ENCODE data around the gene SESN1. TPM values are rescaled to one million over a fixed set of nuclear protein-coding genes. Genes with fewer than 3 reads are reported as not detected.

SESN1 gene
- total RNA-seq, 4 donors from 2014 or later, result 50.7 to 80.9 (median 61.8) TPM

DNA sequence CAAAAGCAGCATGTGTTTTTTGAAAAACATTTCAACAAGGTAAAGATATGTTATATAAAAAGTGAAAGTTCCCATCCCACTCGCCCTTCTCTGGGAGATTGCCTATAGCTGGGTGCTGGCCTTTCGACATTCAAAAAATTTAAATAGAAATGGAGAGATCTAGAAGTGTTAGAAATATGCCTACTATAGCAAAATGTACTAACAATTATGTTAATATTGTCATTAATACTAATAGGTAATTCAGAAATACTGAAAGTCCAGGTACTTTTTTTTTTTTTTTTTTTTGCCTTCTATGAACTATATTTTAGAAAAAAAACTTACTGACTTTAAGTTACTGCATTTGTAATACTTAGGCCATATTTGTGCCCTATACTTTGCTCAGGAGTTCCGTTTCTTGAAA lies 87.1 kb downstream of the SESN1 start:
- Histone ChIP-seq H3K36me3 (no peaks in the 10 kb centered on the region), H3K27me3 (no peaks in the 10 kb centered on the region), H3K27ac (replicated peaks in 1 of 4) (peak overlapping the region; percentile 97), H3K4me3 (peak overlapping the region; percentile 88 to 95 (median 92)), H3K9me3 (no peaks in the 10 kb centered on the region), H3K4me1 (peaks cover 37 to 83% (median 64%) of the 10 kb centered on the region in 4 donors)
- intact Hi-C loops (cut with DNase I), result loop anchor here (5.0 to 10.0 kb wide), 3 partner anchors 65 to 453 kb away; partner anchors contain the start of gene CD164
- TF ChIP-seq EP300 (IDR thresholded peaks at IDR 0.05) (no peak), POLR2AphosphoS5 (IDR thresholded peaks at IDR 0.05) (no peak), POLR2A (IDR thresholded peaks at IDR 0.05; ENCODE audit: low read depth) (no peak)
- TF ChIP-seq, protein P1, sequence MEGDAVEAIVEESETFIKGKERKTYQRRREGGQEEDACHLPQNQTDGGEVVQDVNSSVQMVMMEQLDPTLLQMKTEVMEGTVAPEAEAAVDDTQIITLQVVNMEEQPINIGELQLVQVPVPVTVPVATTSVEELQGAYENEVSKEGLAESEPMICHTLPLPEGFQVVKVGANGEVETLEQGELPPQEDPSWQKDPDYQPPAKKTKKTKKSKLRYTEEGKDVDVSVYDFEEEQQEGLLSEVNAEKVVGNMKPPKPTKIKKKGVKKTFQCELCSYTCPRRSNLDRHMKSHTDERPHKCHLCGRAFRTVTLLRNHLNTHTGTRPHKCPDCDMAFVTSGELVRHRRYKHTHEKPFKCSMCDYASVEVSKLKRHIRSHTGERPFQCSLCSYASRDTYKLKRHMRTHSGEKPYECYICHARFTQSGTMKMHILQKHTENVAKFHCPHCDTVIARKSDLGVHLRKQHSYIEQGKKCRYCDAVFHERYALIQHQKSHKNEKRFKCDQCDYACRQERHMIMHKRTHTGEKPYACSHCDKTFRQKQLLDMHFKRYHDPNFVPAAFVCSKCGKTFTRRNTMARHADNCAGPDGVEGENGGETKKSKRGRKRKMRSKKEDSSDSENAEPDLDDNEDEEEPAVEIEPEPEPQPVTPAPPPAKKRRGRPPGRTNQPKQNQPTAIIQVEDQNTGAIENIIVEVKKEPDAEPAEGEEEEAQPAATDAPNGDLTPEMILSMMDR (IDR thresholded peaks at IDR 0.05), result no peak
- 90% methylated on average over 3 of the region's 3 CpGs for WGBS
- no peak for DNase-seq (ENCODE audit: extremely low spot score)

DNA sequence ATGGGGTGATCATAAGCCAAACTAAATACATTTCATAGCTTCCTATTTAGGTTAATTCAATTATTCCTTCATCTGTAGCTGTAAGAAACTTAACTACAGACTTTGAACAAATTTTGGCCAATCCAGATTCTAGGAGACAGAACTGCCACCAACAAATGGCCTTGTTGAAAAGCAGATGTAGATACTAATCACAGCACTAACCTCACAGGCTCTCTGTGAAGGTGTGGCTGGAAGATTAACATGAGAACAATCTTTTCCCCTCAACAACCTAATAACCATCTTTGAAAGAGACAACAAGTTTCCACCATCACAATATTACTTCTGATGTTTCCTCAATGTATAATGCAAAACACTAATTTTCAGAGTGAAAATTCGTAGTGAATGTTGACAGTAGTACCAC lies 87.8 kb downstream of the SESN1 start:
- H3K4me3 ChIP-seq, result peak overlapping the region; percentile 88 to 95 (median 92)
- no peak for DNase-seq (ENCODE audit: extremely low spot score)
- TF ChIP-seq POLR2AphosphoS5 (IDR thresholded peaks at IDR 0.05) (no peak), EP300 (IDR thresholded peaks at IDR 0.05) (no peak), POLR2A (IDR thresholded peaks at IDR 0.05; ENCODE audit: low read depth) (no peak)
- TF ChIP-seq, protein P1 (IDR thresholded peaks at IDR 0.05), result no peak
- no peaks in the 10 kb centered on the region for H3K36me3 ChIP-seq
- no peaks in the 10 kb centered on the region for H3K9me3 ChIP-seq
- H3K27me3 ChIP-seq, result no peaks in the 10 kb centered on the region
- peak overlapping the region in 2 of 4 donors; percentile 97 for H3K27ac ChIP-seq (replicated peaks in 1 of 4)
- intact Hi-C loops (cut with DNase I), result loop anchor here (5.0 to 10.0 kb wide), 3 partner anchors 65 to 452 kb away; partner anchors contain the start of gene CD164
- peaks cover 44 to 82% (median 71%) of the 10 kb centered on the region in 4 donors for H3K4me1 ChIP-seq
- WGBS, result 64% methylated on average over 1 of the region's 1 CpG

DNA sequence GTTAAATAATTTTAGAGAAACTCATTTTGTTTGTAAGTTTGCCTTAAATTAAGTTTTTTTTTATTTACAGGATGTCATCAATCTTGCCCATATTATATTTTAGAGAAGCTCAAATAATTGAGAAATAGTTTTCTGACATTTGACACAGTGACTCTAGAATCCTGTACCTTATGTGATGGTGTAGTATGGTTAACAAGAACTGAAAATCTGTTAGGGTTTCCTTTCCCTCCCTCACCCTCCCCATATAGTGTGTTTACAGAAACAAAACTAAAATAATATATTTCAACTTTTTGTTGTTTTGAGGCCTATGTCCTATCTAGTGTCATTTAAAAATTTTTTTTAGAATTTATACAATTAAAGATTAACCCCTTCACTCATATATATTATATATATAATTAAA lies 91.8 kb downstream of the SESN1 start:
- Histone ChIP-seq H3K27me3 (no peaks in the 10 kb centered on the region), H3K4me3 (peak overlapping the region in 3 of 4 donors; percentile 26 to 30 (median 27)), H3K9me3 (no peaks in the 10 kb centered on the region), H3K4me1 (peaks cover 63 to 82% (median 76%) of the 10 kb centered on the region in 4 donors), H3K36me3 (peaks cover 14 to 35% (median 23%) of the 10 kb centered on the region in 4 donors), H3K27ac (replicated peaks in 1 of 4) (peak overlapping the region; percentile 73 to 82 (median 74))
- DNase-seq (ENCODE audit: extremely low spot score), result no peak
- intact Hi-C loops (cut with DNase I), result loop anchor here (5.0 to 10.0 kb wide), 3 partner anchors 56 to 448 kb away; partner anchors contain the start of gene CD164
- no peak for TF ChIP-seq POLR2A (IDR thresholded peaks at IDR 0.05; ENCODE audit: low read depth)
- TF ChIP-seq EP300 (IDR thresholded peaks at IDR 0.05), result no peak
- TF ChIP-seq POLR2AphosphoS5 (IDR thresholded peaks at IDR 0.05), result no peak
- TF ChIP-seq, protein P1 (IDR thresholded peaks at IDR 0.05), result no peak

DNA sequence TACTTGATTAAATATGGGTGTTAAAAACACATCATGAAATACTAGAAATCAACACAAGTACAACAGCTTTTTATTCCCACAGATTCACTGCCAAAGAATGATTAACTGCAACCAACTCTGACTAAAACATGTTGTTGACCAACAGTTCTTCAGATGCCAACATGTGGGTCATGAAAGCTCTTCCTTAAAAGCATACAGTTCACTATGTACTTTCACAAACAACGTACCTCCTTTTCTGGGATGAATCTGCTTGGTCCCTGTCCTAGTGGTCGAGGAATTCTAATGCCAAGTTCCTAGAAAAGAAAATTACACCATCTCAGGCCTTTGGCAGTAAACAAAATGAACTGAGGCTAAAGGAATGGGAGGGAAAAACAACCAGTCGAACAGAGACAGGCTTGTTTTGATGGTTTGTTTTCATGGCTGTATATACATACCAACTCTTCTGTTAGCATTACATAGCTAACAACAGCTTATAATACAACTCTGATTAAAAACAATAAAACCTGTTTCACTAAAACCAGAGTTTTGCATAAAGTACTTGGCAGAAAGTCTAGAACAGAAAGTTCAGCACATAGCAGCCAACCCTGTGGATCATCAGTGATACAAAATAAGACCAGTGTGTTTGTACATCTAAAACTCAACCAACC lies 92.5 kb downstream of the SESN1 start:
- Histone ChIP-seq H3K4me1 (peaks cover 68 to 76% (median 70%) of the 10 kb centered on the region in 4 donors), H3K27me3 (no peaks in the 10 kb centered on the region), H3K9me3 (no peaks in the 10 kb centered on the region), H3K4me3 (peak overlapping the region; percentile 4 to 30 (median 26)), H3K36me3 (peaks cover 18 to 43% (median 28%) of the 10 kb centered on the region in 4 donors), H3K27ac (replicated peaks in 1 of 4) (peak overlapping the region; percentile 73 to 82 (median 74))
- DNase-seq (ENCODE audit: extremely low spot score), result no peak
- TF ChIP-seq POLR2AphosphoS5 (IDR thresholded peaks at IDR 0.05) (peak; percentile 63 to 84), POLR2A (IDR thresholded peaks at IDR 0.05; ENCODE audit: low read depth) (no peak), EP300 (IDR thresholded peaks at IDR 0.05) (peak; percentile 46)
- TF ChIP-seq, protein P1 (IDR thresholded peaks at IDR 0.05), result no peak
- intact Hi-C loops (cut with DNase I), result loop anchor here (5.0 to 10.0 kb wide), 3 partner anchors 55 to 447 kb away; partner anchors contain the start of gene CD164
- 27% methylated on average over 3 of the region's 3 CpGs for WGBS

All from esophagus muscularis mucosa (tissue), 4 donors.